Measurements from ENCODE around the gene SH2D6.

The SH2D6 gene

GRCh38 chr2:85439986-85440385, 21.5 kb downstream of the SH2D6 start:
- no peak for DNase-seq (ENCODE audit: low spot score)

- DNase-seq (ENCODE audit: low spot score): no peak
Observed at GRCh38 chr2:85440729-85441128, 22.2 kb downstream of the SH2D6 start.

- no peak for DNase-seq (ENCODE audit: low spot score)
Observed at GRCh38 chr2:85441864-85442263, 23.4 kb downstream of the SH2D6 start.

DNA sequence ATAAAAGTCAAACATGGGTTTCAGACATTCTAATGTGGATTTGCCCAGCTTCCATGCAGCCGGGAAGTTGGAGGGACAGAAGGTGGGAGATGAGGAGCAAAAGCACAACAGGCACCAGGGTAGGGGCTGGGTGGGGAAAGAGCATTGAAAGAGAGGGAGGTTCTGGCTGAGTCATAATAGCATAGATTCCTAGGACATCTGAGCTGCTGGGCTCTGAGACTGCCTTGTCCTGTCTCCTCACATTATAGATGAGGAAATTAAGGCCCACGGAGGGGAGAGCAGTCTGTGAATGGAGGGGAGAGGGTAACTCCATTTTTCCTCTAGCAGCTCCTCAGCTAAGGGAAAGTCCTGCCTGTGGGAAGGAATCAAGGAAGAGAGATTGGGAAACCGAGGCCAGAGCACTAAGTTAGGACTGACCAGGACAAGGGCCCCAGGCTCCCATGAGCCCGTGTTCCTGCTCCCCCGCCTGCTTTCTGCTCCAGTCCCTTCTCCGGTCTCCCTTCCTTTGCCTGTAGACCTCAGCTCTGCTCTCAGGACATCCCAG, 26.2 kb downstream of the SH2D6 start:
- no peak for DNase-seq (ENCODE audit: low spot score)

DNA sequence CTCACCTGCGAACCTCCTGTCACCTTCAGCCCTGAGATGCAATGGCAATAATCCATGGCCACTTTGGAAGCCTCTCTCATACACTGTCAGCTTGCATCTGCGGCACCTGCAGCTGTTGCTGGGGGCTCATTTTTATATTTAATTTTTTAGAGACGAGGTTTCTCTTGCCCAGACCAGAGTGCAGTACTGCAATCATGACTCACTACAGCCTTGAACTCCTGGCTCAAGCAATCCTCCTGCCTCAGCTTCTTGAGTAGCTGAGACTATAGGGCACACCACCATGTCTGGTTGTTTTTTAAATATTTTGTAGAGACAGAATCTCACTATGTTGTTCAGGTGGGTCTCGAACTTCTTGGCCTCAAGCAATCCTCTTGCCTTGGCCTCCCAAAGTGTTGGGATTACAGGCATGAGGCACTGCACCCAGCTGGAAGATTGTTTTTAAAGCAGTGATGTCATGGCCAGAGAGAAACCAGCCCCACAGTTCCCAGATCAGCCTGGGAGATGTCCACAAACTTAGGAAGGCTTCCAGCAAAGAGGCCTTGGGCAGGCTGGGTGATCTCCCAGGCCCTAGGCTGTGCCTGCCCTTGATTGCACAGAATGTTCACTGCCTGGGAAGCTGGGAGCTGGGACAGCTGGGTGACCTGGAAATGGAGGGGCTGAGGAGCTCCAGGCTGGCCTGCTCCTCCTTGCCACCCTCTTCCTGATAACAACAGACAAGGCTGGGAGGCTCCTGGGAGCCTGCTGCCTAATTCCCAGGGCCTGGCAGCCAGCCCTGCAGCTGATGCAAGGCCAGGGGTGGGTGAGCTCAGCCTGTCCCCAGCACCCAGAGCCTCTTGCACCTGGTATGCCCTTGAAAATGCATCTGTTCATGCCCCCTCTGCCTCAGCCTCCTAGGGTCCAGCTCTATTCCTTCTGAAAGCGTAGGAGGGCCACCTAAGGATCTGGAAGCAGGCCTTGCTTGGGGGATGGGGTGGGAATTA, 27.1 kb downstream of the SH2D6 start:
- peak; percentile 77 for DNase-seq (ENCODE audit: low spot score)

DNA sequence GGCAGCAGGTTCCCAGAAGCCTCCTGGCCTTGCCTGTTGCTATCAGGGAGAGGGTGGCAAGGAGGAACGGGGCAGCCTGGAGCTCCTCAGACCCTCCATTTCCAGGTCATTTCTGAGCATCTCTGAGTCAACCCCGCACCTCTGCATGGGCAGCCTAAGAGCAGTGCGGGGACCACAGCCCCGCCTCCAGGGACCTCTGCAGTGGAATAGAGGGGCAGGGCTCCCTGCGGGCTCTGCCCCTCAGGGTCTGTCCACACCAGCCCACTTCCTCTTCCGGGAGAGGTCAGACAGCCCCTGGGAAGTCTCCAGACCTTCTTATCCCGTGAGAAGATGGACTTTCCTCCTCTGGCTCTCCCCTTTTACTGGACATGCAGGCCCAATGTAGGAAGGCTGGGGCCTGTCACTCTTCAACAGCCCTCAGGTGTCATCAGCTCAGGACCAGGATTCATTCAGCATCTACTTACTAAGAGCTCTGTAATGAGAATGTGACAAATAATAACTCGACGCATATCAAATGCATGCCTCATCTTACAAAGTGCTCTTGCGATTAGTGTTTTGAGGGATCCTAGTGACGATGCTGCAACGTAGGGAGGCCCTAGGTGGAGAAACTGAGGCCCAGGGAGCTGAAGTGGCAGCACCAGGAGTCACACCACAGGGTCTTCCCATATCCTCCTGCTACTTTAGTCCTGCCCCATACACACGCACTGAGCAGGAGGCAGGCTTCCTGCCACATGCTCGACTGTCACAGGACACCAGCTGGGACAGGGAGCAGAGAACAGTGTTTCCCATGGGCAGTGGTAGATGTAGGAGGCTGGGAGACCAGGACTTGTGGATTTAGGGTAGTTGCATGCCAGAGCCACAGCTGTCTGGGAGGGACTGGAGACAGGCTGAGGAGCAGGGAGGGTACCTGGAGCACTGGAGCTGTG, 28.0 kb downstream of the SH2D6 start:
- no peak for DNase-seq (ENCODE audit: low spot score)

GRCh38 chr2:85447222-85447585, 28.7 kb downstream of the SH2D6 start:
- DNase-seq (ENCODE audit: low spot score): no peak

DNA sequence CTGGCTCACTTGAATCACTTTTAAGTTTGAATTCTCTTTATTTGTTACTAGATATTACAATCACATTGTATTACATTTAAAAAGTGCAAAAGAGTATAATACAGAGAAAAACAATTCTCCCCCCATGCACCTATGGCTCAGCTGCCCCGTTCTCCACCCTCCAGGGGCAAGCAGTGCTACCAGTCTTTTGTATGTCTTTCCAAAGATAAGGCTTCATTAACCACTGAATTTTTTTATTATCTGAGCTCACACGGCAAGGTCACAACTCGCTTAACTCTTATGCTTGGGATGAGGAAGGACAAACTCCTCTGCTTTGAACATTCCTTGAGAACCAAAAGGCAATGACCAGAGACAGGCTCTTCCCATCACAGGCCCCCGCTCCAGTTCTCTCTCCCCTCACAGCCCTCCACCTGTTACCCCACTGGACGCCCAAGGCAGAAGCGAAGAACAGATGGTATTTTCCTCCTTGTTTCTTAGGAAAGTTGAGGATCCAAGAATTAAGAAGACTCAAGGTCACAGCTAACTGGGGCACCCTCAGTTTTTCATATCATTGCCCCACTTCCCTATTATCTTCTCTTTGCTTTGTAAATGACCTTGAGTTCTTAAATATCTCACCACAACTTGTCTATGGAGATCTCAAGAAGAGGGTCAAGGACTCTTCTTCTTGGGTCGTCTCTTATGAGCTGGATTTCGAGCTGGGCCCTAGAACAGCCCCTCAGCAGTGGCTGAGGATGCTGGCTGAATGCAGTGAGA, 30.1 kb downstream of the SH2D6 start:
- DNase-seq (ENCODE audit: low spot score): no peak

- no peak for DNase-seq (ENCODE audit: low spot score)
Observed at GRCh38 chr2:85449214-85449588, 30.7 kb downstream of the SH2D6 start.

DNA sequence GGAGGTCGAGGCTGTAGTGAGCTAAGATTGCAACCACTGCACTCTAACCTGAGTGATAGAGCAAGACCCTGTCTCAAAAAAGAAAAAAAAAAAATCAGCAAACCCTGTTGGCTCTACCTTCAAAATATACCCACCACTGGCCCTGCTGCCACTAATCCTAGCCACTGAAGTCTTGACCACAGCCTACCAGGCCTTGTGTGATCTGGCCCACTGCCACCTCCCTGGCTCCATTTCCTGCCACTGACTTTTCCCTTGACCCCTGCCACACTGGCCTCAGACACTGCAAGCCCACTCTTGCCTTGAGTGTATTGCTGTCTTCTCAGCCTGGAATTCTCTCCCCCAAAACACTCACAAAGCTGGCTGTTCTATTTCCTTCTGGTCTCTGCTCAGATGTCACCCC, 33.7 kb downstream of the SH2D6 start:
- no peak for DNase-seq (ENCODE audit: low spot score)

GRCh38 chr2:85453571-85453970, 35.1 kb downstream of the SH2D6 start:
- DNase-seq (ENCODE audit: low spot score): no peak

- no peak for DNase-seq (ENCODE audit: low spot score)
Observed at GRCh38 chr2:85455552-85456090, 37.1 kb downstream of the SH2D6 start.

- DNase-seq (ENCODE audit: low spot score): no peak
Observed at GRCh38 chr2:85457043-85457442, 38.5 kb downstream of the SH2D6 start.

DNA sequence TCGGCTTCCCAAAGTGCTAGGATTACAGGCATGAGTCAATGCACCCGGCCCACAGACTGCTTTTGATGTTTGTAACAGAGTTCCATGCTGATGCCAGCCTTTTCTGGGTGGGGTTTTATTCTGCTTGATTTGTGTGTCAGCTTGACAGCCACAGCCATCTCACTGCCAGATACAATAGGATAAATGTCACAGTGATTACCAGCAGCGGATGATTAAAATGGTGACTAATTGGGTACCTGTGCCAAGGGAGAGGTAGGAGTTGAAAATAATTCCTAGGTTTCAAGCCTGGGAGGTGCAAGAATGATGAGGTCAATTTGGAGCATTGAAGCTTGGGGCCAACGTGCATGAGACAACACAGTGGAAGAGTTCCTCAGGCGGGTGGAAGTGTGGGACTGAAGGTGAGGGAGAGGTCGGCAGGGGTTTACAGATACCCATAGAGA, 39.4 kb downstream of the SH2D6 start:
- no peak for DNase-seq (ENCODE audit: low spot score)

- DNase-seq (ENCODE audit: low spot score): no peak
Observed at GRCh38 chr2:85458601-85459563, 40.4 kb downstream of the SH2D6 start.

DNA sequence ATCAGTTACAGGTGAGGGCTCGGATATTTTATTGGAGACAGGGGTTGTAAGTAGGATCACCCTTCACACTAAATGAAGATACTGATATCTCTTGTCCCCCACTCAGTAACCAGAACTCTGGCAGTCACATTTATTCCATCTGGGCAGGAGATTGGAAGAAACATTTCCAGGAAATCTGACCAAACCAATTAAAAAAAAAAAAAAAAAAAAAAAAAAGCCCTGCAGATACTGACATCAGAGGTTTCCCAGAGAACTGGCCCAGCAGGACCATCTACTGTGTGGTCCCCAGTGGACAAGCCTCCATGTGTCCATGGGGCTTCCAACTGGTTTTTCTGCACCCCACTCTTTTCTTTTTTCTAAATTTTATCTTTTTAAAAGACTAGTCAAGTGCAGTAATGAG, 41.3 kb downstream of the SH2D6 start:
- no peak for DNase-seq (ENCODE audit: low spot score)

GRCh38 chr2:85462322-85462721, 43.8 kb downstream of the SH2D6 start:
- DNase-seq (ENCODE audit: low spot score): no peak

DNA sequence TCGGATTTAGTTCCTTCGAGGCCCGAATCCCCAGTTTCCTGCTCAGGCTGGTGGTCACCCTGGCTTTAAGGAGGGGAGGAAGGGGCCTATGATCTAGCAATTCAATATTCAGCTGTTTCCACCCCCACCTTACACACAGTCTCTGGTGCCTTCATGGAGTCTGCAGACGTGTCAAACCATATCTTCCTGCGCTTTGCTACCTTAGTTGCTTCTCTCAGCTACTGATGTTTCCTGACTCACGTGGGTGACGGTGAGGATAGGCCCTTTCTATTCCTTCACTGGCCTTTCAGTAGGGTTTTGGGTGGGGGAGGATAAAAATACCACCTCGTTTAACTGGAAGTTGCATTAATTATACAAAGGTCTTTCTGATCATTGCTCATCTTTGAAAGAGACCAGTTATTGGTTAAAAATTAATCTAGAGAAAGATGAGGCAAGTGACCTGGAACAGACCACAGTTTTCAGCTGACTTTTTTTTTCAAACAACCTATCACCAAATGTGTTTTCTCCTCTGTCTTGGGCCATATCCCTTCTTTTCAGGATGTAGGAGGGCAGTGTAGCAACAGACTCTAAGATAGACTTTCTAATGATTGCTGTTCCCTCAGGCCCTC, 49.7 kb downstream of the SH2D6 start:
- DNase-seq (ENCODE audit: low spot score): no peak

DNA sequence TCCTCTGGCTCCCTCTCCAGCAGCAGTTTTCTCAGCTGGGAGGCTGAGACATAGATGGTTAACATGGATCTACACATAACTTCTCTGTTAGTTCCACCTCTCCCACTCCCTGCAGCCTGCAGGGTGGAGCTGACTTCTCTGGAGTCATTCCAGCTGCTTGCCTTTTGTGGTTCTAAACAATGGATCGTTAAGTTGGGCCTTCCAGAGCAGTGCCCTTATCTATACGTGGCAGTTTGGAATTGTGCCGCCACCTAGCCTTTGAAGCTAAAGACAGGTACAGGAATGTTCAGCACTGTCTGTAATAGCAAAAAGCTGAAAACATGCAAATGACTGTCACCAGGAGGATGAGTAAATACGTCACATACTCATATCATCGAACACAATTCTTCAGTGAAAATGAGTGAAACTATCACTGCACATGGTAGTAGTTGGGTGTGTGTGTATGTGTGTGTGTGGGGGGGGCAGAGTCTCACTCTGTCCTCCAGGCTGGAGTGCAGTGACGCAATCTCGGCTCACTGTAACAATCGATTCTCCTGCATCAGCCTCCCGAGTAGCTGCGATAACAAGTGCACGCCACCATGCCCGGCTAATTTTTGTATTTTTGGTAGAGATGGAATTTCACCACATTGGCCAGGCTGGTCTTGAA, 50.3 kb downstream of the SH2D6 start:
- DNase-seq (ENCODE audit: low spot score): no peak
